ENCODE results near the gene PYY.
"Not testable (repeated sequence)": the region's sequence is repeated elsewhere in the genome, so short reads cannot be mapped to it uniquely, and the experiment has no call there.

PYY gene

DNA sequence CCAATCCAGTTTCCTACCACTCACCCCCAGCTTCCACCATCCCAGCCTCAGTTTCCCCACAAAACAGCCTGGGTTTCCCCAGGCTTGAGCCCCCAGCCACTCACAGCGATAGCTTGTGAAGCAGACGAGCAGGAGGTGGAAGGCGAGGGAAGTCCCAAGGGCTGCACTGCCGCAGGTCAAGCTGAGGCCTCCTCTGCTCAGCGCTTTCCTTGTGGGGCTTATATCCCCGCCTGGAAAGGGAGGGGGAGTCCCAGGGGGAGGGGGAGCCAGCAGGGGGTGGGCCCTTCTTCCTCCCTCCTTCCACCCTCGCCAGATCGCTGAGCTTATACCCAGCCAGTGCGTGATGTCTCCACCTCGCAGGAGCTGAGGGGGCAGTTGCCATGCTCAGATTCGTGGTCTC, at the start of gene PYY:
Gene PYY, minus strand, starts transcription at position 195 of the 400 bp plus-strand sequence. CDS start 457 bp downstream, outside the sequence.
- no peak for DNase-seq (ENCODE audit: low read depth)

DNA sequence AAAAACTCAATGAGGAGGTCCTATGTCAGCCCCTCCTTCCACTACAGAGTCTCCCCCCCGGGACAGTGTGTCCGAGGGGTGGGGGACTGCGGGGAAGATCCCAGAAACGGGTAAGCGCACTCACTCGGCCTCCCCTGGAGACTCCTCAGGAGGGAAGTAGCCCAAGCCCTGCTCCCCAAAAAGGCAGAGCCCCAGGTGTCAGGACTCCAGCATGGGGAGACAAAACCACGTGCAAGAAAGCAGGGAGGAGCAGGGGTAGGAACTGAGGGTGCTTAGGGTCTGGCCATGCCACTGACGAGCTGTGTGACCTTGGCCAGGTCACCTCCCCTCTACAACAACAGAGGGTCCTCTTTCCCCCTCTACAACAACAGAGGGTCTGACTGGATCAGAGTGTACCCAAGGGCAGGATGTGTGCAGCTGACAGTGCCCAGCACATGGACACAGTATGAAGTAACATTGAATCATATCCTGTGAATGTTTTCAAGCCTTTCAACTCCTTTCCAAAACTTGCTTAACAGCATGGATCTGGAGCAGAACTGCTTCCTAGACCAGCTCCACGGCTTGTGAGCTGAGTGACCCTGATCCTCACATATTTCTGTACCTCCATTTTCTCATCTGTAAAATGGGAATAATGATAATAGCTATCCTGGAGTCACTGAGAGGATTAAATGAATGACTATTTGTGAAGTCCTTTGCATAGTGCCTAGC, 48.6 kb upstream of the PYY start:
- DNase-seq (ENCODE audit: low read depth) = no peak

DNA sequence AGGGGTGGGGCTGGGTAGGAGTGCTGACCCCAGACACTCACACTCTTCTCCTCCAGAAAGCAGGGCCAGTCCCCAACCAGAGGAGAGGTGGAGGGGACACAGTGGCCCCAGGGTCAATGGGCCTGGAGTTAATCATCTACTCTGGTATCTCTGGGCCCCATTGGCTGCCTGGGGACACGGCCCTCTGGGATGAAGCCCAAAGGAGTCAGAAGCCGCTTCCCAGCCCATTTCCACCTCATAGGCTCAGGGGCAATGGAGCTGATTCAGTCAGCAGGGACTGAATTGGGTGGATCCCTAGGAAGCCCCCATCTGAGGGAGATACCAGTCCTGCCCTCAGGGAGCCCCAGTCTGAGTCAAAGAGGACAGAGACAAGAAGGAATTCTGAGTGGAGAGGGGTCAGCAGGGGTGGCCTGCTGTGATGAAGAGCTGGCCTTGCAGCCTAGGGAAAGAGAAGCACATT, 47.8 kb upstream of the PYY start:
- no peak for DNase-seq (ENCODE audit: low read depth)

DNA sequence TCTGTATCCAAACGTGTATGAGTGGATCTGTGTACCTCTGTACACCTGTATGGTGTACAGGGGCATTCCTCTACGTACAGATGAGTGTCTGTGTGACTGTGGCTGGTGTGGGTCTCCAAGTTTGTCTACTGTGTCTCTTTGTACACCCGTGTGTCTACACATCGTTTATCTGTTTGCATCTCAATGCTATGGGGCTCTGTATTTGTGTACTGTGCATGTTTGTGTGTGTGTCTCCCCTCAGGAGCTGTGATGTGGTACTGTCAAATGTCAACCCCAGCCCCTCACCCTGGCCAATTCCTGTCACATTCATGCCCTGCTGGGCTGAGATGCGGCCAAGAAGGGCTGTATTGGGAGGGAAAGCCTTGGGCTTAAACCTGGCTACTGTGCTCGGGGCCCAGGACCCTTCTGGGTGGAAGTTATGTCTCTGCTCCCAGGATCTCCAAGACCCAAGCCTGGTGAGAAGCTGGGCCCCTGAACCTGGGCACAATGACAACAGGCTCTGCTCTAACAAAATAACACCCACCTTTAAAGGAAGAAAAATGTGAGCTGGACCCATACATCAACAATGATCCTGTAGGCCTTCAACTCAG, 47.2 kb upstream of the PYY start:
- DNase-seq (ENCODE audit: low read depth) = no peak

DNA sequence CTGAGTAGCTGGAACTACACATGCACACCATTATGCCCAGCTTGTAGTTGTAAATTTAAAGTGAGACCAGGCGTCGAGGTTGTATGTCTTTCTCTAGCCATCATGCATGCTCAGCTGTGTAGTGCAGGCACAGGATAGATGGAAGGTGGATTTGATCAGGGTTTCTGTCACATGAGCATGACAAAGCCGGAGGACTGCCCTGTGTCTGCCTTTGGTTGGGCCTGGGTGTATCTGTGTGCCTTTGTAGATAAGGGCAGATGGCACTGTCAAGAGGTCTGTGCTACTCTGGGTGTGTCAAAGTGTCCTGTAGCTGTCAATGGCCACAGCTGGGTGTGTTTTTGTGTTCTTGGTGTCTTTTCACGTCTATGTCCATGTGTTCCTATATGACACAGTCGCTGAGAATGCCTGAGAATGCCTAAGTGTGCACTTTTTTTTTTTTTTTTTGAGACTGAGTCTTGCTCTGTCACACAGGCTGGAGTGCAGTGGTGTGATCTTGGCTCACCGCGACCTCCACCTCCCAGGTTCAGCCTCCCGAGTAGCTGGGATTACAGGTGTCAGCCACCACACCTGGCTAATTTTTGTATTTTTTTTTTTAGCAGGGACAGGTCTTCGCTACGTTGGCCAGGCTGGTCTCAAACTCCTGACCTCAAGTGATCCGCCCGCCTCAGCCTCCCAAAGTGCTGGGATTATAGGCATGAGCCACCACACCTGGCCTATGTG, 46.6 kb upstream of the PYY start:
- no peak for DNase-seq (ENCODE audit: low read depth)

DNA sequence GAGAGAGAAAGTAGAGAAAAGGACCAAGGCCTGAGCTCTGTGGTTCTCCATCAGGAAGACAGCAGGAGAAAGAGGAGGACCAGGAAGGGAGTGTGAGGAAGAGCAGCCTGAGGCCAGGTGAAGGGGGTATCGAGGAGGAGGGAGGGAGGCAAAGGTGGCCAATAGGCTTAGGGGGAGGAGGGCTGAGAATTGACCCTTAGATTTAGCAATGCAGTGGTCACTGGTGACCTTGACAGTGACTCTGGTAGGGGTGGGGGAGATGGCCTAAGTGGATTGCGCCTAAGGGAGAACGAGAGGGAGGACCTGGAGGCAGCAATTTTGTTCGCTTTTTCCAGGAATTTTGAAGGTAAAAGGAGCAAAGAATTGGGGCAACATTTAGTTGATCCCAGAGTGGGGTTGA, 45.3 kb upstream of the PYY start:
- no peak for DNase-seq (ENCODE audit: low read depth)

DNA sequence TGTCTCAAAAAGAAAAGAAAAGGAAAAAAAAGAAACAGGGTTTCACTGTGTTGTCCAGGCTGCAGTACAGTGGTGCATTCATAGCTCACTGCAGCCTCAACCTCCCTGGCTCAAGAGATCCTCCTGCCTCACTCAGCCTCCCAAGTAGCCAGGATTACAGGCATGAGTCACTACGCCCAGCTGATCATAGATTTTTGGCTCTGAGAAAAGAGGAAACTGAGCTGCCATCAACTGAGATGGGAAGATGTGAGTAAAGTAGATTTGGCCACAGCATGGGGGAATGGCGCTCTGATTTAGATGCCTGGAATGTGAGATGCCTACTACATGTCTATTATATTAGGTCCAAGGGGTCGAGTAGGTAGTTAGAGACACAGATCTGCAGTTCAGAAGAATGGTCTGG, 44.8 kb upstream of the PYY start:
- no peak for DNase-seq (ENCODE audit: low read depth)

DNA sequence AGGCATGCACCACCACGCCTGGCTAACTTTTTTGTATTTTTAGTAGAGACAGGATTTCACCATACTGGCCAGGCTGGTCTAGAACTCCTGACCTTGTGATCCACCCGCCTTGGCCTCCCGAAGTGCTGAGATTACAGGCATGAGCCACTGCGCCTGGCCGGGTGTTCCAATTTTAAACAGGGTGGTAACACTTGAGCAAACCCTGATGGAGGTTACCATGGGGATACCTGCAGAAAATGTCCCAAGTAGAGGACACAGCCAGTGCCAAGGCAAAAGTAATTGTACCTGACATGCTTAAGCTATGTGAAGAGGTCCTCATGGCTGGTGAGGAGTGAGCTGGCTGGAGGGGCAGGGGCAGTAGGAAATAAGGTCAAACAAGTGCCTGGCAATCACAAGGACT, 43.4 kb upstream of the PYY start:
- DNase-seq (ENCODE audit: low read depth) = not testable (repeated sequence)

DNA sequence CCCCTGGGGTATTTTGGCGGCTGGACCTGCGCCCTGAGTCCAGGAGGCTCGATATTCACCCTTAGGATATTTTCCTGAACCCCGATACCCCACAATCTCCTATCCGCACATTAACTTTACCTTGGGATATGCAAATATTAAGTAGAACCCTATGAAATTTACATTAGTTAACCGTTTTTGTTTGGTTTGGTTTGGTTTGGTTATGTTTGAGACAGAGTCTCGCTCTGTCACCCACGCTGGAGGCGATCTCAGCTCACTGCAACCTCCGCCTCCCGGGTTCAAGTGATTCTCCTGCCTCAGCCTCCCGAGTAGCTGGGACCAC, 41.4 kb upstream of the PYY start:
- no peak for DNase-seq (ENCODE audit: low read depth)

DNA sequence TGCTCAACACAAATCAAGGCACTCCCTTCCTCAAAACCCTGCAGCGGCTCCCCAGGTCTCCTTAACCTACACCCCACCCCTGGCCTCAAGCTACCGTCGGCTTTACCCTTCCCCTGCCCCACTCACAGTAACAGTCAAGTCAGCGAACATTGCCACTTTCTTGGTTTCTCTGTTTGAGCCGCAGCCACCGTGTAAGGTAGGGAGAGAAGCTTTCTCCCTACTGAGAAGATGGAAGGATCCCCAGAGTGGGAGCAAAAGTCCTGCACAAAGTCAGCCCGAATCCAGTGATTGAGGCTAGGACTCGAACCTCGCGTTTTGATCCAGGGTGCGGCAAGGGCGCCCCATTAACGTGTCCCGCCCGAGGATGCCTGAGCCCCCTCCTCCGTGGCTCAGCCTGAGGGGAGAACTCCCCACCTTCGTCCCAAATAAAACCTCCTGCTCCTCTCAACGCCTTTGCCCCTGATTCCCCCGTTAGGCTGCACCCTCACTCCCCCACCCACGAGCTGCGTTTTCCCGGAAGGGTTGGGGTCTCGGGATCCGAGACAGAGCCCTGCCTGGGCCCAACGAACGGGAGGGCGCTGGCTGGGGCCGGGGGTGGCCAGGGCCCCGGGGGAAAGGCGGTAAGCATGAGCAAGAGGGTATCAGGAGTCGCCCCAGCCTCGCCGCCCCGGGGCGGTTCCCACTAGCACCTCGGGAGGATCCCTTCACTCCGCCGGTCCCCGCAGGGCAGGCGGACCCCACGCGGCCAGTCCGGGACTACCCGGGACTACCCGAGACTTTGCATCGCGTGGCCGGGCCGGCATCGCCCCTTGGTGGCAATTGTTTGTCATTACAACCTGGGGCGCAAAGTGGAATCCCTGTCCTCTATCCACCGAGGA, 40.8 kb upstream of the PYY start:
- DNase-seq (ENCODE audit: low read depth) = peak; percentile 63

DNA sequence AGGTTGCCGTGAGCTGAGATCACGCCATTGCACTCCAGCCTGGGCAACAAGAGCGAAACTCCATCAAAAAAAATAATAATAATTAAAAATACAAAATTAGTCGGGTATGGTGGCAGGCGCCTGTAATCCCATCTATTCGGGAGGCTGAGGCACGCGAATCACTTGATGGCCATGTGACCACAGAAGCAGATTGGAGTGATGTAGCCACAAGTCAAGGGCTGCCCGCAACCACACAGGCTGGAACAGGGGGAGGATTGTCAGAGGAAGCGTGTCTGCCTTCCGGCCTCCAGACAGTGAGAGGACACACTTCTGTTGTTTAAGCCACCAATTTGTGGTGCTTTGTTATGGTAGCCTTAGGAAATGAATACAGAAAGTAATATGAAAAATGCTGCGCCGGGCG, 38.9 kb upstream of the PYY start:
- DNase-seq (ENCODE audit: low read depth) = no peak

DNA sequence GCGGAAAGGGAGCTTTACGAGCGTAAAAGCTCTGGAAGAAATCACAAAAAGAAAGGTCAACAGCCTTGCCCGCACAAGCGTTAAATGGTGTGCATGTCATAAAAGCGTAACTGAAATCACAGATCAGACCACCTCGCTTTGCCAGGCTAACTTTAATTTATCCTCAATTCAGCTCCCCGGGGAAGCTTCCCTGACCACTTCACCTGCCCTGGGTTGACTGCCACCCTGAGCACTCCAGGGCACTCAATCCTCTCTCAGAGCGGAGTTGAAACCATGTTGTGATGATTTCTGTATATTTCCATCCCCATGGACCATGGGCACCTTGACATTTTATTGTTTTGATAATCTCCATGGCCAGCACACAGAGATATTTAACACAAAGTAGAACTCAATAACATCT, 34.6 kb upstream of the PYY start:
- DNase-seq (ENCODE audit: low read depth) = no peak

DNA sequence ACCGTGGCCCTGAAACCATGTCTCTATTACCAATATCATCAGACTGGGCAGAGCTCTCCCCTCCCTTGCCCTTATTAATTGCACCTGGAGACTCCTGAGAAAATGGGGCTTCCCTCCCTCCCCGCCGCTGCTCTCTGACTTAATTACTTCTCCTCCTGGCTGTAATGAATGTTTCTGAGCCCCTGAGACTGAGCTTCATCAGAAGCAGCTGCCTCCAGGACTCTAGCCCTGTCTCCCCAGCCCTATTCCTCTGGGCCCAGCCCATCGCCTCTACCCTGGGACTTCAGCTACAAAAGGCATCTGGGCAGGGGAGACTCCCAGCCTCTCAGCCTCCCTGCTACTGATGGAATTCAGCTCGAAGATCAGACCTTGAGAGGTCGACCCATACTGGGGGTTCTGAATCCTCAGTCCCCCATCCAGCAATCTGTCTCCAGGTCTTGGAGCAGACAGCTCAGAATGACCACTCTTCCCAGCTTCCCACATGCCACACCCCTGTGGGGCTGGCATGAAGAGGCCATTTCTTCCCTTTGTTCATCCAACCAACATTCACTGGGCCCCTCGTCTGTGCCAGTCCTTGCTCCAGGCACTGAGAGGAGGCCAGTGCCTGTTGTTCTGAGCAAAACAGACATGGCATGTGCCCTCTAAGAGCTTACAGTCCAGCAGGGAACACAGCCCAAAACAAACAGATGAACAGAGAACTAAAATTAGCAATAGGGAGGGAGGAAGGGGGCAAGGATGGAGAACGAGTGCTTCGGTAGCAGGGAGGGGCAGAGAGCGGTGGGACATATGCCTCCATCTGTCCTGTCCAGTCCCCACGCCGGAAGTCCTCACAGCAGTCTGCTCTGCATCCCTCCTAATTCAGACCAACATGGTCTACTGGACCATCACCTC, 33.6 kb upstream of the PYY start:
- DNase-seq (ENCODE audit: low read depth) = no peak

DNA sequence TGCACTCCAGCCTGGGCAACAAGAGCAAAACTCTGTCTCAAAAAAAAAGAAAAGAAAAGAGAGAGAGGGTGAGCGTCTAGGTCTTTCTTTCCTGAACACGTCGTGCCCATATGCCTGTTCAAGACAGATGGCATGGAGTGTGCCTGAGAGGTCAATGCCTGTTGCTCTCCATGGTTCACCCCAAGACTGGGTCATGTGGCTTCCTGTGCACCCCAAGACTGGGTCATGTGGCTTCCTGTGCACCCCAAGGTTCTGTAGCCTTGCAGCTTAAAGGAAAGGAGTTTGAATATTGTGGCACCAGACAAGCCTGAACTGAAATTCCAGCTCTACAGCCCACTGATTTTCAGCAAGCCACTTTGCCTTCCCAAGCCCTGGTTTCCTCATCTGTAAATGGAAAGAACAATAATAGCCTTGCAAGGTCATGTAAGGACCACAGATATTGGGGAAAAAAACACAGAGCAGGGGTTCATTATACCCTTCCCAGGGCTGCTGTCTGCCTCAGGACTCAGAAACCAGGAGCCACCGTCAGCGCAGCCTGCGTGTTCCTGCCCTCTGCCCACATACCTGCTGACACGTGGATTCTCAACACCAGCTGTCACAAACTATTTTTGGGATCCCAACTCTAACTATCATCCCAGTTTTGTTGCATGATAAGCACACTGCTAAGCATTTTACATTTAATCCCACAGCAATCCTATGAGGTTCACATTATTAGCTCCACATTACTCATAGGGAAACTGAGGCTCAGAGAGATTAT, 32.7 kb upstream of the PYY start:
- no peak for DNase-seq (ENCODE audit: low read depth)

DNA sequence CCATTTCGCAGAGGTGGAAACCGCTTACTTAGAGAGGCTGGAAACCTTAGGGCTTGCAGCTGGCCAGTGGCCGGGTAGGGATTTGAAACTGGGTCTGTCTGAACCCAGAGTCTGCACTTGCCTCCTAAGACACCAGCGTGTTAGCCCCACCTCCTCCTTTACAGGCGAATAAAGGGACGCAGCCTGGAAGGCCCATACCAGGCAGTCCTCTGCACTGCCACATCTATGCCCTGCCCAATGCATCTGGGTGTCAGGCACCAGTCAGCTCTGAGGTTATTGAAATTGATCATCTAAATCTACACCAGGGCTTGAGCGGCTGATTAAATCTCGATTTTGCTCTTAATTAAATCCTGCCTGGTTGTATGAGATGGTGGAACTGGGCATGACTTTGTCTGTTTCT, 30.8 kb upstream of the PYY start:
- no peak for DNase-seq (ENCODE audit: low read depth)

DNA sequence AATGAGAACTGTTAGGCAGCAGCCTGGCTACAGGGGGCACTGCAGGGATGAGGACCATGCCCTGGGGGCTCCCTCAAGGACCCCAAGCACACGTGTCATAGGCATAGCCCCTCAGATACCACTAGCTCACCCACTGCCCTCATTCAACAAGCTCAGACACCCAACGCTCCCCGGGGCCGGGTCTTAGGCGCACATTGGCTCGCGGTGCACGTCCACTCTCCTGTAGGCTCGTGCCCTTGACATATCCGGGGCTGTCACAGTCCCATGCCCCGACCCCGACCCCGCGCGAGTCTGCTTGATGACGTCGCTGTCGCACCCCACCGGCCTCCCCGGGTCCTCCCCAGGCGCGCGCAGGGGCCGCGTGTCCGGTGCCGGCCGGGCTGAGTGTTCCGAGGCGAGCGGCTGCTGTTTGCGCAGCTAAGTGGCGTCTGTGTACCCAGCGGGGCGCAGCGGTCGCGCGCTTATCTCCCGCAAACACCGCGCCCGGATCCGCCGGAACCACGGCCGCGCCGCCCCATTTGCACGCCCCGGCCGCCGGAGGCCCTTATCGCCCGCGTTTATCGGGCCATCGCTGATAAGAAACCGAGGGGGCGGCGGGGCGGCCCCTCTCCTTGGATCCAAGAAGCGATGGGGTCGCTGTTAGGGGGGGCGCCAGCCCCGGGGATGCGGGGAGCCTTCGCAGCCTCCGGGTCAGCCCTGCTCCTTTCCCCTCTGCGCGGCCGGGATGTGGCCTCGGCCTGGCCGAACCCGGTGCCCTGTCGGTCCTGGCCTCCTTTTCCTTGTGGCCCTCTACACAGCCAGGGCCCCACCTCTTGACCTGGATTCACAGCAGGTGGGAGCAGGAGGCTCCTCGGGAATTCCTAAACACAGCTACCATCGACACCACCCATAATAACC, 30.0 kb upstream of the PYY start:
- no peak for DNase-seq (ENCODE audit: low read depth)

DNA sequence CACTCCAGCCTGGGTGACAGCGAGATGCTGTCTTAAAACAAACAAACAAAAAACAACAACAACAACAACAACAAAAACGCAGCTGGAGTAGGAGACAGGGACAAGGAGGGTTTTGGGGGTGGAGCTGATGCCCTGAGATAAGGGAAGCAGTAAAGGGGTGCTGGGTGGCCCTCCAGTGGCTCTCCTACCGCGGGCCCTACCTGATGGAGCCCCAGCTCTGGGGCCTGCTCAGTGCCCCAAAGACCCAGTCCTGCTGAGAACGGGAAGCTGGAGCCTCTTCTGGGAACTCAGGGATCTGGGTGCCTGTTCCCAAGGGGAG, 29.4 kb upstream of the PYY start:
- DNase-seq (ENCODE audit: low read depth) = no peak

DNA sequence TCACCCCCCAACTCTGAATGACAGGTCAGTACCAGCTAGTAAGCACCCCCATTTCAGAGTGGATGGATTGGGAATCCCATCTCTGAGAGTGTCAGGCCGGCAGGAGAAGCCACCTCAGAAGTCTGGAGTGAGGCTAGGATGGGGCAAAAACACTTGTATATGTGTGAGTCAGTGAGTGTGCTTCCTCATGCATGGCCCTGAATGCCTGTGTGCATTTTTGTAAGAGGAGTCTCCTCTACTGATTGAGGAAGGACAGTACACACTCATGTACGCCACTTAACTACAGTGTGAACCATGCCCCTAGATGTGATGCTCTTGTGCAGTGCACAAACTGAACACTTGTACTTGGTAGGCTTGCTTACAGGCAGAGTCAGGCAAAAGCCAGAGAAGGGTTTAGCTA, 28.4 kb upstream of the PYY start:
- DNase-seq (ENCODE audit: low read depth) = no peak

DNA sequence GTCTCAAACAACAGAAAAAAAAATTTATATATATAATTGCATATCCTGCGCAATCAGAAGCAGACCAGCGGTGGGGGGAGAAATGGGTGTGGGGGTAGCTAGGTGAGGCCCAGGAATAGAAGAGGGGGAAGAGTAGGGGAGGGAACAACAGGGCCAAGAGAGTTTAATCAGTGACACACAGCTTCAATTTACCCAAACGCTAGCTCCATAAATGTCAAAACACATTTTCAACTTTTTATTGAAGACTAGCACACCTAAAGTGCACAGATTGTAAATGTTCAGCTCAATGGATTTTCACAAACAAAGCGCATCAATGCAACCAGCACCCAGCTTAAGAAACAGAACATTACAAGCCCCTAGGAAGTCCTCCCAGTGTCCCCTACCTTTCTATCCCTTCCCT, 25.9 kb upstream of the PYY start:
- no peak for DNase-seq (ENCODE audit: low read depth)

DNA sequence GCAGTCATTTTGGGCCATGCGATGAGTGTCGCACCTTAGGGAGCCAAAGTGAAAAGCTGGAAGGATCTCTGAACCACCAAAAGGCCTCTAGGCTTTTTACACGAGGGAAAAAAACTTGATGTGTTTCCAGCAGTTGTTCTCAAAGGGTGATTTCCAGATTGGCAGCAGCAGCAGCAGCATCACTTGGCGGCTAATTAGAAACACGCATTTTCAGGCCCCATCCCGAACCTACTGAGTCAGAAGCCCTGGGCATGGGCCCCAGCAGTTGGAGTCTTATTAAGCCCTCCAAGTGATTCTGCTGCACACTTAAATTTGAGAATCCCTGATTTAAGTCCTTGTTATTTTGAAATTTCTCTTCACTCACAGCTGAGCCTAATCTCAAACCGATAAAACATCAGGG, 25.3 kb upstream of the PYY start:
- DNase-seq (ENCODE audit: low read depth) = no peak
